Mesothelial cell of epicardium (in vitro differentiated cells): ENCODE data around the gene ADRM1. TPM values are rescaled to one million over a fixed set of nuclear protein-coding genes. Genes with fewer than 3 reads are reported as not detected.

Source experiments
- DNase-seq, 2 experiments: peaks; one replicate each; pipeline ENCODE4 v3.0.0; 2021; ENCODE audit warnings: low spot score in 2 of 2; ENCODE audit not compliant: unreplicated experiment in 2 of 2
- H3K27ac Mint-ChIP-seq: 2 replicates; pipeline ENCODE4 v1.8.0; 2021; ENCODE audit warnings: mixed read lengths
- H3K27me3 Mint-ChIP-seq: 2 replicates; pipeline ENCODE4 v1.8.0; 2021; ENCODE audit warnings: low read depth, mixed read lengths
- H3K36me3 Mint-ChIP-seq: 2 replicates; pipeline ENCODE4 v1.8.0; 2021; ENCODE audit warnings: mixed read lengths
- H3K4me1 Mint-ChIP-seq: 2 replicates; pipeline ENCODE4 v1.8.0; 2021; ENCODE audit warnings: mixed read lengths
- H3K4me3 Mint-ChIP-seq: 2 replicates; pipeline ENCODE4 v1.8.0; 2021; ENCODE audit warnings: mild to moderate bottlenecking, moderate library complexity, mixed read lengths
- H3K9me3 Mint-ChIP-seq: 2 replicates; pipeline ENCODE4 v1.8.0; 2021; ENCODE audit warnings: mixed read lengths
- total RNA-seq: library from RNA; stranded (reverse); gene quantifications from 3 replicates; pipeline ENCODE4 v1.2.1, GENCODE V29; 2021
- TF ChIP-seq, protein P1 (sequence below): fragments of 200-600 bp; sonication (generic); IDR thresholded peaks from one replicate; pipeline ENCODE4 v1.5.0; 2021; ENCODE audit warnings: antibody characterized with exemption; ENCODE audit not compliant: unreplicated experiment

The ADRM1 gene
- total RNA-seq, 1 donor from 2014 or later, result 59.0 TPM

- TF ChIP-seq, protein P1, sequence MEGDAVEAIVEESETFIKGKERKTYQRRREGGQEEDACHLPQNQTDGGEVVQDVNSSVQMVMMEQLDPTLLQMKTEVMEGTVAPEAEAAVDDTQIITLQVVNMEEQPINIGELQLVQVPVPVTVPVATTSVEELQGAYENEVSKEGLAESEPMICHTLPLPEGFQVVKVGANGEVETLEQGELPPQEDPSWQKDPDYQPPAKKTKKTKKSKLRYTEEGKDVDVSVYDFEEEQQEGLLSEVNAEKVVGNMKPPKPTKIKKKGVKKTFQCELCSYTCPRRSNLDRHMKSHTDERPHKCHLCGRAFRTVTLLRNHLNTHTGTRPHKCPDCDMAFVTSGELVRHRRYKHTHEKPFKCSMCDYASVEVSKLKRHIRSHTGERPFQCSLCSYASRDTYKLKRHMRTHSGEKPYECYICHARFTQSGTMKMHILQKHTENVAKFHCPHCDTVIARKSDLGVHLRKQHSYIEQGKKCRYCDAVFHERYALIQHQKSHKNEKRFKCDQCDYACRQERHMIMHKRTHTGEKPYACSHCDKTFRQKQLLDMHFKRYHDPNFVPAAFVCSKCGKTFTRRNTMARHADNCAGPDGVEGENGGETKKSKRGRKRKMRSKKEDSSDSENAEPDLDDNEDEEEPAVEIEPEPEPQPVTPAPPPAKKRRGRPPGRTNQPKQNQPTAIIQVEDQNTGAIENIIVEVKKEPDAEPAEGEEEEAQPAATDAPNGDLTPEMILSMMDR, result no peak
- no peaks in the 10 kb centered on the region for H3K27me3 Mint-ChIP-seq
- H3K4me1 Mint-ChIP-seq, result no peaks in the 10 kb centered on the region
- no peak overlapping the region for H3K4me3 Mint-ChIP-seq
- no peak for DNase-seq
- H3K27ac Mint-ChIP-seq, result no peak overlapping the region
- peaks cover 7% of the 10 kb centered on the region for H3K9me3 Mint-ChIP-seq
- peaks cover 44% of the 10 kb centered on the region for H3K36me3 Mint-ChIP-seq
Measured at GRCh38 chr20:62267543-62267942, 35.3 kb upstream of the ADRM1 start.

GRCh38 chr20:62268228-62268900 is 34.4 kb upstream of the ADRM1 start:
- Mint-ChIP-seq H3K27me3 (no peaks in the 10 kb centered on the region), H3K4me1 (no peaks in the 10 kb centered on the region), H3K27ac (no peak overlapping the region), H3K4me3 (no peak overlapping the region), H3K36me3 (peaks cover 43% of the 10 kb centered on the region), H3K9me3 (peaks cover 7% of the 10 kb centered on the region)
- TF ChIP-seq, protein P1, result no peak
- DNase-seq, result no peak

- Mint-ChIP-seq H3K27me3 (no peaks in the 10 kb centered on the region), H3K36me3 (peaks cover 39% of the 10 kb centered on the region)
Measured at GRCh38 chr20:62269378-62269777, 33.4 kb upstream of the ADRM1 start.

GRCh38 chr20:62269871-62270270 is 32.9 kb upstream of the ADRM1 start:
- Mint-ChIP-seq H3K4me3 (no peak overlapping the region), H3K27ac (no peak overlapping the region), H3K4me1 (no peaks in the 10 kb centered on the region), H3K9me3 (peaks cover 4% of the 10 kb centered on the region), H3K27me3 (no peaks in the 10 kb centered on the region), H3K36me3 (peaks cover 39% of the 10 kb centered on the region)
- TF ChIP-seq, protein P1, result no peak
- no peak for DNase-seq

More at GRCh38 chr20:62269378-62269777, 33.4 kb upstream of the ADRM1 start:
- no peak overlapping the region for H3K27ac Mint-ChIP-seq
- H3K9me3 Mint-ChIP-seq, result peaks cover 7% of the 10 kb centered on the region
- TF ChIP-seq, protein P1, result no peak
- H3K4me1 Mint-ChIP-seq, result no peaks in the 10 kb centered on the region
- H3K4me3 Mint-ChIP-seq, result no peak overlapping the region
- no peak for DNase-seq

- H3K27me3 Mint-ChIP-seq, result no peaks in the 10 kb centered on the region
- no peak for DNase-seq
- peaks cover 24% of the 10 kb centered on the region for H3K36me3 Mint-ChIP-seq
- H3K27ac Mint-ChIP-seq, result no peak overlapping the region
- TF ChIP-seq, protein P1, result no peak
- H3K4me3 Mint-ChIP-seq, result no peak overlapping the region
- H3K4me1 Mint-ChIP-seq, result no peaks in the 10 kb centered on the region
- H3K9me3 Mint-ChIP-seq, result no peaks in the 10 kb centered on the region
Measured at GRCh38 chr20:62272200-62272599, 30.6 kb upstream of the ADRM1 start.
